ENCODE results near the gene EIF6.

The EIF6 gene

GRCh38 chr20:35293303-35294292 lies 9.0 kb upstream of the EIF6 start:
- DNase-seq, result no peak

DNA sequence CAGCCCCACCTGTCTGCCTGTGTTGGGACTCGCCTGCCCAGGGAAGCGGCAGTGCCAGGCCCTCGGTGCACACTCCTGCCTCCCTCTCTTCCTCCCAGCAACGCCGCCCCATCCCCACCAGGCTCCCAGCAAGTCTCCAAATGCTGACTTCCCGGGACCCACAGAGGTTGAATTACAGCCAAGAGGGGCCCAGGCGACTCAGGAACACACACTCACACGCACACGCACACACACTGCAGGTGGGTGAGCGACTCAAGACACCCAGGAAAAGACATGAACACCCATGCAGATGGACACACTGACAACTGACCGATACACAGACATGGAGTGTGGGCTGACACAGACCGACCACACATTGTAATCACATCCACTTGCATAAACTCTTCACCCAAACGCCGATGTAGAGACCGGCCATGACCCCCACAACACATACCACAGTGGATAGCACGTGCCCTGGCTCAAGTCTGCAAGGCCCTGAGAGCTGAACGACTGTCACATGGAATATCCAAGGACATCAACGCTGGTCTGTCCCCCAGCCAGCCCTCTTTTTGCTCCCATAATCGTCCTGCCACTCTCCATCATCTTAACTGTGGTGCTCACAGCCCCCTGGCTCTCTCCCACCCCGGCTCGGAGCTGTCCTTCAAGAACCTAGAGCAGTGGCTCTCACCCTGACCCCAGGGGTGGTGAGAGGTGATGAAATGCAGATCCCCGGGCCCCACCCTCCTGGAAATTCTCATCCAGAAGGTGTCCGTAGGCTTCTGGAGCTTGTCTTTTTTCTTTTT lies 8.1 kb upstream of the EIF6 start:
- DNase-seq, result no peak

- no peak for DNase-seq
Observed at GRCh38 chr20:35291654-35292503, 7.3 kb upstream of the EIF6 start, which contains the start of gene FAM83C. Gene FAM83C (minus strand): TSS chr20:35292425. CDS start chr20:35292304, 121 bp downstream.

DNA sequence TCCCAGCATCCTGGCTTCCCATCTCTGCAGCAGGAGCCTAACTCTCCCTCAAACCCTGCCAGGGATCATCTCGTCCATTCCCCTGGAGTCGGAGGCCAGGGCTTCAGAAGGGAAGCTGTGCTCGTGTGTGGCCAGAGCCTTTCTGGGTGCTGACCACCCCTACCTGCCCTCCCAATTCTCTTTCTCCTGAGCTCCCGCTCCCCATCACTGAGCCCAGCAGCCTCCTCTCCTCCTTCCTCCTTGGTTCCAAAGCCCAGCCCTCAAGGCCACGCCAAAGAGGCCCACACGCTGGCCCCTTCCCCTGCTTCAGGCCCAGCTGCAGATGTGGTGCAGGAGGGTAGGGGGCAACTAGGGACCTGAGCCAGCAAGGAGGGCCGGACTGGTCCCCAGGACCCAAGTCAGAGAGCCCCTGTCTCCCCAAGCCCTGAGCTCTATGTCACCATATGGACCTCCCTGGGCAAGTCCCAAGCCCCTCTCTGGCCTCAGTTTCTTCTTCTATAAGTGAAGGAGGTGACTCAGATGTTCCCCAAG lies 6.4 kb upstream of the EIF6 start:
- DNase-seq, result no peak

GRCh38 chr20:35290186-35290886 lies 5.8 kb upstream of the EIF6 start:
- DNase-seq, result no peak

GRCh38 chr20:35288325-35289060 lies 3.9 kb upstream of the EIF6 start:
- no peak for DNase-seq

DNA sequence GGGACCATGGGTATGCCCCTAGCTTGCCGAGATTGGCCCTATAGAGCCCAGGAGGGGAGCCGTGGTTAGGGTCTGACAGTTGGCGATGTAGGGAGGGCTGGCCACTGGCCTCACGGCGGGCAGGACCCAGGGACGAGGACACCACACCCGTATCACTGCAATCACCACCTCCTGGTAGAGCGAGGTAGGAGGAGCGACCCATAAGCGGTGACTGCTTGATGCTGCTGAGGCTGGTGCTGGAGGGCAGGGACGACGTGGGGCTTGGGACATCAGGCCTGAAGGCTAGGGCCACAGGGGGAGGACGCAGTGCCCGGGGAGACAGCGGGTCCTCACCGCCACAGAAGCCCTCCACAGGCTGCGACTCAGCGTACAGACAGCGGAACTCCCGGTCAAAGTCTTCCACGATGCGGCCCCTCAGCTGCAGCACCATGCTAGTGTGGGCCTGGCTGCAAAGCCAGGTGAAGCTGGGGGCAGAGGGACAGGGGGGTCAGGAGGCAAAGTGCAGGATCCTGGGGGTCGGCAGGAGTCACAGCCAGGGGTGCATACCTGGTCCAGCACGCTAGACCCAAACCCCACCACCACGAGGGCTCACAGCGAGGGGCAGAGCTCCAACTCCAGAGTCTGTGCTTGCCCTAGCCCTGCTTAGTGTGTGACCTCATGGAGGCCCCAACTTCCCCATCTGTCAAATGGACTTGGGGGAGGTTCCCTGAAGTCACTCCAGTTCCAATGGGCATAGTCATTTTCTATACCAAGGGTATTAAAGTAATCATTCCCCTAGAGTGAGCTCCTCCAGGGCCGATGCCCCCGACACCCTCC lies 3.1 kb upstream of the EIF6 start:
- no peak for DNase-seq

DNA sequence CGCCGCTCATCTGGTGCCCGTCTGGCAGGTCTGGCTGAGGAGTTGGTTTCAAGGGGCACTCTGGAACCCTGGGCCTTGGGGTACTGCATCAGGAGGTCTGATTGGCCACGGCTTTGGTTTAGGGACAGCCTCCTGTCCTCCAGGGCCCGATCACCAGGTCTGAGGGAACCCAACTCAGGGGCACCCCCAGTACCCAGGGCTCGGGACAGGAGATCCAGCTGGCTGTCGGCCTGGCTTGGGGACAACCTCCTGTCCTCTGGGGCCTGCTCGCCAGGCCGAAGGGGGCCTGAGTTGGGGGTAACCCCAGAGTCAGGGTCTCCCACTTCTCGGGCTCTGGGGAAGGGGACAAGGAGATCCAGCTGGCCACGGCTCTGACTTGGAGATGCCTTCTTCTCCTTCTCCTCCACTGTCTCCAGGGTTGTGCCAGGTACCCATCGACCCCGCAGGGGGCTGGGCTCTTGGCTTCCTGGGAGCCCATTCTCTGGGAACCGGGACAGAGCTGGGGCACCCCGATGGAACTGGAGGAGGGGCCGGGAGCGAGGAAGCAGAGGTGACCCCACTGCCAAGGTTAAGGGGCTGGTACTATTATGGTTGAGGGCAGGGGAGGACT lies 2.4 kb upstream of the EIF6 start:
- DNase-seq, result no peak

GRCh38 chr20:35286077-35286898 lies 1.7 kb upstream of the EIF6 start:
- no peak for DNase-seq

- DNase-seq, result no peak
Observed at GRCh38 chr20:35285806-35286076, 1.2 kb upstream of the EIF6 start.

DNA sequence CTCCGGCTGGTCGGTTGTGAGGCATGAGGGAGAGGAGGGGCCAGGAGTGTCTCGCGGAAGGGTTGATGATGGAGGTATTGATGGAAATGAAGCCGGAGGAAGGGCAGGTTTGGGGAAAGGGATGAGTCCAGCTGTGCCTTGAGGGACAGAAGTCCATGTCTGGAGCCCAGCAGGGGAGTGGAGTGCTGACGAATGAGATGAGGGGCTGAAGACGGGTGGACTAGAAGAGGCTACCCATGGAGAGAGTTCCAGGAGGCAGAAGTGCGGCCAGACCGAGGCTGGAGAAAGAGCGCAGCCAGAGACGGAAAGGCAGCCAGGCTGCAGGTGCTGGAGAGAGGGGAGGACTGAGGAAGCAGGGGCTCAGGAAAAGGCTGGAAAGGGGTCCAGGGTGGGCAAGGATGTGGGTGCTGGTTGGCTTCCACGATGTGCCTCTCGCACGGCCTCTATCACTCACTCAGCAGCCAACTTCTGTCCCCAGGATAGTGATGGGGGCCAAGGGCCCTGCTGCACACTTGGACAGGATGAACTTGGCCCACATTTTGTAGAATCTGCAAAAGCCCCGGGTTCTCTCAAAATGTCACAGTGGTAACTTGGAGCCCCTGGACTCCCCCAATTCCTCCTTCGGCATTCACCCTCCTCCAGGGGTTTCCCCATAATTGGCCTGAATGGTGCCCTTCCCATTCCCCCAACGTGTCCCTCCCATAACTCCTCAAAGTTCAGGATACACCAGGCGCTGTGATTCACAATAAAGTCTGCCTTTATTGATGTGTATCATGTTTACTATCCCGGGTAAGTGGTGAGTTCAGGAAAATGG lies 627 bp upstream of the EIF6 start:
- DNase-seq, result no peak

GRCh38 chr20:35283441-35284266 lies 918 bp downstream of the EIF6 start:
- no peak for DNase-seq

GRCh38 chr20:35281506-35282101 lies 3.0 kb downstream of the EIF6 start:
- no peak for DNase-seq

GRCh38 chr20:35280523-35280922 lies 4.0 kb downstream of the EIF6 start:
- no peak for DNase-seq

DNA sequence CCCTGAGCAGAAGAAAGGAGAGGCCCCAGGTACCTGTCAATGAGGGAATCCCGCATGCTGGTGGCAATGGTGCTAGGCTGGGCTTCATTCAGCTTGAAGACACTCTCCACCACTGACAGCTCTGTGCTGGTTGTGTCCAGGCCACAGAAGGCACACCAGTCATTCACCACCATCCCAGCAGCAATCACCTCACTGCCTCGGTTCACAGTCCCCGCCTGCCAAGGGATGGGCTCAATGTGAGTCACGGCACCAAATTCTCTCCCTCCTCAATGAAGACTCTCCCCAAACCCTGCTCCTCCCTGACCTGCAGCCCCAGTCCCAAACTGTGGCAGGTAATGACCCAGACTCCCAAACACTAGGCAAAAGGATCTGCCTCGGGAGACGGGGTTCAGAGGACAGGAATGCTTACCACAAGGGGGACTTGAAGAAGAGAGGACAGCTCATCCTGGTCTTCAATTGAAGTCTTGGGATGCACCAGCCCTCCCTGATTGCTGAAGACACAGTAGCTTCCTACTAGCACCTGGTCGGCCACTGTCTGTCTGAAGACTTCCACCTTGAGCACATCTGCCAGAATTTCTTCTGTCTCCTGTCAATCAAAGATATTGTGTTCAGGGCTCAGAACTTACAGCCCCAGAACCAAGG lies 4.9 kb downstream of the EIF6 start:
- no peak for DNase-seq

DNA sequence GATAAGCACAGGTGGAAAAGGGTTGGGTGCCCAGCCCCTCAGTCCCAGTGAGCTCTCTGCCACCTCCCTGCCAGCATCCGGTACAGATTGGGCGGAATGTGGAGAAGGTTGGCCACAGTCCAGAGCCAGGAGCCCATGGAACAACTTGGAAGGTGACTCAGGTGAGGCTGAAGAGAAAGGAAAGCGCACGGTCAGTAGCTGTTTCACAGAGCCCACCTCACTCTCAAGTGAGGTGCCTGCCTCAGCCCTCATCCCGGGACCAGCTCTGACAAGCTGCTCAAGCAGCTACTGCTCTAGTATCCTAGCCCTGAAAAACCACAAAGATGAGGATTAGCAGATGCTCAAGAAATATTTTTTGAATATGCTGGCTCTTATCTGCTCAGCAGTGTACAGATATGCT lies 5.5 kb downstream of the EIF6 start:
- no peak for DNase-seq
